GM20000 (cell line): ENCODE data around the gene VPS45.
A peak's percentile ranks its signal among the peaks of the same experiment; 100 is the strongest.

Experiments
- DNase-seq: peaks from one replicate; pipeline ENCODE4 v3.0.0; 2012; ENCODE audit warnings: low spot score
- TF ChIP-seq, protein P1 (sequence below): IDR thresholded peaks from 2 replicates; pipeline ENCODE4 v1.5.1; 2012; ENCODE audit warnings: mild to moderate bottlenecking, control low read depth; ENCODE audit errors: extremely low read depth, missing control alignments

VPS45 gene

DNA sequence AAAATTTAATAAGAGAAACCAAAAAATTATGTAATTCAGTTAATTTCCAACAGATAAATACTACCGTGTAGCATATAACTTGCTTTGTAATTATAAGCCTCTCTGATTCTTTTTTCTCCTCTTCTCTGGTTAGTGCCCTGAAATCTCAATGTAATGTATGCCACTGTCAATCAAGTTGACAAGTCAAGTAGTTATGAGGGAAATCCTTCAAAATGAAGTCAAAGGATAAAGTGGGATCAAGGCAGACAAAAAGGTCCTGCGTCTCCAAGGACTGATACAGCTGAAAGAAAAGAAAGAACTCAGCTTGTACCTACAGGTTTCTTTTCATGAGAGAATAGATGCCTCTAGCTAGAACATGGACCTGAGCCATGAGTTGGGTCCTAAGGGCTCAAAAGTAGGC, 19.8 kb downstream of the VPS45 start:
- TF ChIP-seq, protein P1, sequence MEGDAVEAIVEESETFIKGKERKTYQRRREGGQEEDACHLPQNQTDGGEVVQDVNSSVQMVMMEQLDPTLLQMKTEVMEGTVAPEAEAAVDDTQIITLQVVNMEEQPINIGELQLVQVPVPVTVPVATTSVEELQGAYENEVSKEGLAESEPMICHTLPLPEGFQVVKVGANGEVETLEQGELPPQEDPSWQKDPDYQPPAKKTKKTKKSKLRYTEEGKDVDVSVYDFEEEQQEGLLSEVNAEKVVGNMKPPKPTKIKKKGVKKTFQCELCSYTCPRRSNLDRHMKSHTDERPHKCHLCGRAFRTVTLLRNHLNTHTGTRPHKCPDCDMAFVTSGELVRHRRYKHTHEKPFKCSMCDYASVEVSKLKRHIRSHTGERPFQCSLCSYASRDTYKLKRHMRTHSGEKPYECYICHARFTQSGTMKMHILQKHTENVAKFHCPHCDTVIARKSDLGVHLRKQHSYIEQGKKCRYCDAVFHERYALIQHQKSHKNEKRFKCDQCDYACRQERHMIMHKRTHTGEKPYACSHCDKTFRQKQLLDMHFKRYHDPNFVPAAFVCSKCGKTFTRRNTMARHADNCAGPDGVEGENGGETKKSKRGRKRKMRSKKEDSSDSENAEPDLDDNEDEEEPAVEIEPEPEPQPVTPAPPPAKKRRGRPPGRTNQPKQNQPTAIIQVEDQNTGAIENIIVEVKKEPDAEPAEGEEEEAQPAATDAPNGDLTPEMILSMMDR: no peak
- DNase-seq: no peak

DNA sequence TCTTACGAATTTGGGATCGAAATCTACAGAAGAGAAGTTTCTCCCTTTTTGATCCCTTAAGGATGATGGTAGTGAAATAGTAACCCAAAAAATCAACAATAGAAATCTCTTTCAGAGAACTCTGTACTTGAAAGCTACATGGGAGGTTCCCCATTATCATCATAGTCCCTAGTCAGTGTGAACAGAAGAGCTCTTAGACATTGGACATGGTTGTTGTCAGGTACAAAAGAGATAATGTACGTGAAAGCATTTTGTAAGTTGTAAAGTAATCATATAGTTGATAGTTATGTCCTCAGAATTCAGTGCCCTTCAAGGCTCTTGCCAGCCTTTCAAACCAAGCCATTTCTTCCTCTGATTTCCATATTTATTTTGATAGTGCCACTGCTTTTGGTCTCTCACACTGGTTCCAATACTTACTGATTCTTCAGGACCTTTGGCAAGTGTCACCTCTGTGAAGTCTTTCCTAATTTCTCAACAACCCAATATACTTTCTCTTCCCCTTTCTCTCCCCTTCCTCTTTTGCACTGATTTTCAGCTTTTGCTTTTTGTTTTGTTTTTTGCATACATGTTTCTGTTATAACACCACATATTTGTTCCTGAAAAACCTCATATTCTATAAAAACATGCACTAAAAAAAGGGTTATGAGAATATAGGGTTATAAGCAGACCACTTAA, 22.4 kb downstream of the VPS45 start:
- DNase-seq: peak; percentile 15

DNA sequence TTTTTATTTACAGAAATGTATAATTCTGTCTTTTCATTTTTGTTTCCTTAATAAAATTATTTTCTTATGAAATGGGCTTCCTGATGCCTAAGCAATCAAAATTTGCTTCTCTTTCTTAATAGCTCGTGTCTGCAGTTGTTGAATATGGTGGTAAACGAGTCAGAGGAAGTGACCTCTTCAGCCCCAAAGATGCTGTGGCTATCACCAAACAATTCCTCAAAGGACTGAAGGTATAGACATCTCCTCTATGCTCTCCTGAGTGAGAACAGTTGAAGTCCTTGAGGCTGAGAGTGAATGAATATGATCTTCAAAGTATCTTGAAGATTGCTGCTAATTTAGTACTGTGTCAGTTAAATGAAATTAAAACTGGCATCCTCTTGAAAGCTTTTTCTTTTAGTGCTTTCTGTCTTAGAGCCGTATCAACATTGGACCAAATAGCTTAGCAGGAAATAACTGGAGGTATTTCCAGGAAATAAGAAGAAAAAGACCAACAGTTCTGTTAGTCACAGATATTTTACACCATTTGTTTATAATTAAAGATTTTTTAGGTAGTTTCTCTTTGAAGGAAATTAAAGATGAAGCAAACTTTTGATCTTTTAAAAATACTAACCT, 24.7 kb downstream of the VPS45 start:
- DNase-seq: no peak
- TF ChIP-seq, protein P1: no peak

More for the DNA sequence above, 22.4 kb downstream of the VPS45 start:
- TF ChIP-seq, protein P1: no peak

DNA sequence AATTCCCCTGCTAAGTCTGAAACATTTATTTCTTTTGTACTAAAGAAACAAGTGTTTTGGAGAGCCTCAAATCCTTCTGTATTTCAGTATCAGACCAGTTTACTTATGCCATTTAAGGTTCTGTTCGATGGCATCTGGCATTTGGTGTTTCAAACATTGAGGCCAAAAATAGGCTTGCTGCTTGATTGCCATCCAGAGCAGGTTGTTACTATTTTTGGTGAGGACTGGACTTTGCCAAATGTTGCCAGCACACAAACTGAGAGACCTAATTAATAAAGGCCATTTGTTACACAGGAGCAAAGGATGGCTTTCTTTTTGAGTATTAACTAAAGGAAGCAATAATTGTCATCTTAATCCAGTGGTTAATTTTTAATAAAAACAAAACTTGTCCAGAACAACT, 26.2 kb downstream of the VPS45 start:
- TF ChIP-seq, protein P1: no peak
- no peak for DNase-seq

DNA sequence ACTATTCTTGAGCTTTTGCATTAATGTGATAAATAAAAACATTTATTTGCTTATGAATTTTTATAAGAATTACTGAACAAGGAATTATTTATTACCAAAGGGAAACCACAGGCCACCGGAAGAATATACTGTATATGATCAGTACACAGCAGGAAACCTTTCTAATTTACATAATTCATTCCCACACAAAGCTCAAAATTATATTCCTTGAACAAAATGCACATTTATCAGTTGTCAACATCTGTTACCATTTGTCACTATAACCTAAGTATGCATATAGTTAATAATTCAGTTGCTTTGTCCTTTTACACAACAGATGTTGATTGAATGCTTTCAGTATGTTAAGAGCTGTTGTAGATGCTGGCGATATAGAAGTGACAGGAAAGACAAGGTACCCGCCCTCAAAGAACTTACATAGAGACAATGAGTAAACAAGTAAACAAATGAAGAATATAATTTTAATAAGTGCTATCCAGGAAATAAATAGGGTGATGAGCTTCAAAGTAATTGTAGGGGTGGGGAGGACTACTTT, 27.2 kb downstream of the VPS45 start:
- DNase-seq: no peak
- TF ChIP-seq, protein P1: no peak

DNA sequence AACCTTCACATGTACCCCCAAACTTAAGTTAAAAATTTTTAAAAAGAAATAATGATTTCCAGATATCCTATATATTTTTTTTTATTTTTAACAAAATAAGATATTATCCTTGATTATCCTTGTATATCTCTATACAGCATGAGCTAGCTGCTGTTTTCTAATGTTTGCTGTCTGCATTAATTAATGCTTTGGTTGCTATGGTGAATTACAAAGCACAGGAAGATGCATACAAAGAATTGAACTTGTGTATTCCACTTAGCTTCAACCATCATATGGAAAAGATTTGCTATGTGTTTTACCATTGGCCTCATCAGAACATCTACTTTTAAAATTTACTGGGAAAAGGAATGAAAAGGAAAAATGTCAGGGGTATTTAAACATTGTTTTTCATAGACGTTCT, 35.4 kb downstream of the VPS45 start:
- DNase-seq: no peak
- TF ChIP-seq, protein P1: no peak

DNA sequence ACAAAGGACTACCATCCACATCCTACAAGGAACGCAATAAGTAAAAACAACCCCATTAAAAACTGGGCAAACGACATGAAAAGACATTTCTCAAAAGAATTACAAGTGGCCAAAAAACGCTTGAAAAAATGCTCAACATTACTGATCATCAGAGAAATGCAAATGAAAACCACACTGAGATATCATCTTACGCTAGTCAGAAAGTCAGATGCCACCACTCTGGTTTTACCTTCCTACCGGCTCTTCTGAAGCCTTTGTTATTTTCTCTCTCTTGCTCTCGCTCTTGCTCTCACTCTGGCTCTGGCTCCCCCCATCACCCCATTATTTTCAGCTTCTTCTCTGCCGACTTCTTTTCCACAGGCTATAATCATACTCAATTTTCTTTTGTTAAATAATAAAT, 38.8 kb downstream of the VPS45 start:
- DNase-seq: no peak
- TF ChIP-seq, protein P1: no peak
